Activated gamma-delta T cell treated with anti-CD3 and anti-CD28 coated beads, Interleukin-2, amount 50 U/mL, for 16 hours (primary cell): ENCODE results near the gene KCNQ1.
A peak's percentile ranks its signal among the peaks of the same experiment; 100 is the strongest.

ENCODE experiments used
- DNase-seq: peaks from one replicate; pipeline ENCODE4 v3.0.0-alpha.2; 2020; ENCODE audit warnings: low read depth

The KCNQ1 gene

GRCh38 chr11:2425506-2425905 is 19.3 kb upstream of the KCNQ1 start:
- DNase-seq = no peak

- no peak for DNase-seq
These were observed 18.6 kb upstream of the KCNQ1 start for GRCh38 chr11:2426221-2426620.

- no peak for DNase-seq
These were observed 17.8 kb upstream of the KCNQ1 start for GRCh38 chr11:2426826-2427521.

GRCh38 chr11:2427721-2428321 is 17.0 kb upstream of the KCNQ1 start:
- DNase-seq = no peak

- peak; percentile 79 for DNase-seq
These were observed 16.4 kb upstream of the KCNQ1 start for GRCh38 chr11:2428322-2428795.

GRCh38 chr11:2431395-2431794 is 13.4 kb upstream of the KCNQ1 start:
- DNase-seq = no peak

- DNase-seq = no peak
These were observed 12.6 kb upstream of the KCNQ1 start for GRCh38 chr11:2432171-2432621.

- no peak for DNase-seq
These were observed 12.2 kb upstream of the KCNQ1 start for GRCh38 chr11:2432628-2433071.

GRCh38 chr11:2433106-2433925 is 11.5 kb upstream of the KCNQ1 start:
- no peak for DNase-seq

GRCh38 chr11:2434008-2434407 is 10.8 kb upstream of the KCNQ1 start:
- DNase-seq = no peak

- DNase-seq = no peak
These were observed 10.1 kb upstream of the KCNQ1 start for GRCh38 chr11:2434506-2435255.

- DNase-seq = no peak
These were observed 9.4 kb upstream of the KCNQ1 start for GRCh38 chr11:2435288-2436012.

- DNase-seq = no peak
These were observed 8.7 kb upstream of the KCNQ1 start for GRCh38 chr11:2436013-2436520.

- no peak for DNase-seq
These were observed 8.2 kb upstream of the KCNQ1 start for GRCh38 chr11:2436521-2437031.

- DNase-seq = no peak
These were observed 7.3 kb upstream of the KCNQ1 start for GRCh38 chr11:2437516-2437915.

GRCh38 chr11:2439820-2440219 is 5.0 kb upstream of the KCNQ1 start:
- DNase-seq = no peak

GRCh38 chr11:2440646-2441045 is 4.2 kb upstream of the KCNQ1 start:
- no peak for DNase-seq

- no peak for DNase-seq
These were observed 3.6 kb upstream of the KCNQ1 start for GRCh38 chr11:2441171-2441570.

GRCh38 chr11:2442589-2442988 is 2.2 kb upstream of the KCNQ1 start:
- DNase-seq = no peak

GRCh38 chr11:2443406-2443805 is 1.4 kb upstream of the KCNQ1 start:
- no peak for DNase-seq
